ENCODE data around the gene NIPAL1. TPM values are rescaled to one million over a fixed set of nuclear protein-coding genes. Genes with fewer than 3 reads are reported as not detected.
"Not testable (repeated sequence)": the region's sequence is repeated elsewhere in the genome, so short reads cannot be mapped to it uniquely, and the experiment has no call there.

The NIPAL1 gene
- 0.47 and 0.68 TPM in 2 replicates for total RNA-seq

- peak; percentile 61 for DNase-seq
Measured at GRCh38 chr4:48016141-48017107, at the start of gene NIPAL1, which contains the start of gene CNGA1. Gene NIPAL1 (plus strand): TSS chr4:48016772. CDS start chr4:48016840, 68 bp downstream. Gene CNGA1 (minus strand): TSS chr4:48016681. CDS start chr4:47952689, 63,992 bp downstream.

GRCh38 chr4:47968847-47969246 is 47.7 kb upstream of the NIPAL1 start:
- no peak for DNase-seq

- no peak for DNase-seq
Measured at GRCh38 chr4:47972181-47972580, 44.4 kb upstream of the NIPAL1 start.

GRCh38 chr4:47972721-47973120 is 43.9 kb upstream of the NIPAL1 start:
- DNase-seq, result no peak

- DNase-seq, result no peak
Measured at GRCh38 chr4:47974566-47974965, 42.0 kb upstream of the NIPAL1 start.

- no peak for DNase-seq
Measured at GRCh38 chr4:47990145-47990544, 26.4 kb upstream of the NIPAL1 start.

GRCh38 chr4:47992475-47992874 is 24.1 kb upstream of the NIPAL1 start:
- DNase-seq, result not testable (repeated sequence)

- DNase-seq, result no peak
Measured at GRCh38 chr4:47996021-47996420, 20.6 kb upstream of the NIPAL1 start.

- no peak for DNase-seq
Measured at GRCh38 chr4:48002267-48002666, 14.3 kb upstream of the NIPAL1 start.

- DNase-seq, result peak; percentile 52
Measured at GRCh38 chr4:48003568-48003967, 13.0 kb upstream of the NIPAL1 start.

- no peak for DNase-seq
Measured at GRCh38 chr4:48005781-48006180, 10.8 kb upstream of the NIPAL1 start.

GRCh38 chr4:48008021-48008596 is 8.5 kb upstream of the NIPAL1 start:
- DNase-seq, result peak; percentile 7

GRCh38 chr4:48010906-48011305 is 5.7 kb upstream of the NIPAL1 start:
- DNase-seq, result not testable (repeated sequence)

- DNase-seq, result no peak
Measured at GRCh38 chr4:48011722-48012121, 4.8 kb upstream of the NIPAL1 start.

- DNase-seq, result peak; percentile 30
Measured at GRCh38 chr4:48012824-48013223, 3.7 kb upstream of the NIPAL1 start.

- no peak for DNase-seq
Measured at GRCh38 chr4:48015216-48015615, 1.4 kb upstream of the NIPAL1 start.

- no peak for DNase-seq
Measured at GRCh38 chr4:48015678-48016077, 894 bp upstream of the NIPAL1 start.

- DNase-seq, result peak; percentile 61
Measured at GRCh38 chr4:48017108-48017571, 568 bp downstream of the NIPAL1 start.

- no peak for DNase-seq
Measured at GRCh38 chr4:48018112-48018511, 1.5 kb downstream of the NIPAL1 start.

- no peak for DNase-seq
Measured at GRCh38 chr4:48021100-48021499, 4.5 kb downstream of the NIPAL1 start.

GRCh38 chr4:48022192-48022799 is 5.7 kb downstream of the NIPAL1 start:
- DNase-seq, result no peak

GRCh38 chr4:48024522-48024921 is 8.0 kb downstream of the NIPAL1 start:
- DNase-seq, result no peak

- DNase-seq, result no peak
Measured at GRCh38 chr4:48025005-48025404, 8.4 kb downstream of the NIPAL1 start.

All from dermis blood vessel endothelial cell (primary cell).